ENCODE measurements around the gene C11orf58. TPM values are rescaled to one million over a fixed set of nuclear protein-coding genes. Genes with fewer than 3 reads are reported as not detected.

C11orf58 gene
- total RNA-seq, 1 donor from 2014 or later, result 154 TPM

DNA sequence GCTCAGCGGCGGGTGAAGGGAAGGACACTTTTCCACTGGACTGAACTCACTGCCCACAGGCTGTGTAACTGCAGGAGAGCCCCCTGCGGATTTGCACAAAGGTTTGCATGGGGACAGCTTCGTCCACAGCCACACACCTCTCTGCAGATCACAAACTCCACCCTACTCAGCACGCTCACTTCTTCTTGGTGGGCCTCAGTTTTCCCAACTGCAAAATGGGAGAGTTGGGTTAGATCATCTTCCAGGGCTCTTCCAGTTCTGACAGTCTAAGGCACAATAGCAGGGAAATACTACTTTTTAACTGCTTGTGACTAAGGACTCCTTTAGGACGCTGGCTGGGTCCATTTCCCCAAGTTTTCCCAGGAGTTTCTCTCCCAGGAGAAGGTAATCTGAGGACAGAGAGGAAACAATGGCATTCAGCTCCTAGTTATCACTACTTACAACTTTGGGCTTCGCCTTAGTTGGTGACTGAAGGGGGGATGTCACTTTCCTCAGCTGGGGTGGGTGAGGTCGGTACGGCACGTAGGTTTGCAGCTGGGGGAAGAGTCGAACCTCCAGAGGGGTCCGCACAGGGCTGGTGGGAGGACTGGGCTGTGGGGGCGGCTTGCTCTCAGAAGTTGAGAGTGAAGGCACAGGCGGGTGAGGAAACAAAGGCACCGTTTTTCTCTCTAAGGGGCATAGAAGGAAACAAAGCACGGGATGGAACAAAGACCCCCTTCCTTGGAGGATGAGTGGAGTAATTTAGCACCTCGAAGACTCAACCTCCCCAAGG, 55.8 kb downstream of the C11orf58 start:
- TF ChIP-seq, protein P1, sequence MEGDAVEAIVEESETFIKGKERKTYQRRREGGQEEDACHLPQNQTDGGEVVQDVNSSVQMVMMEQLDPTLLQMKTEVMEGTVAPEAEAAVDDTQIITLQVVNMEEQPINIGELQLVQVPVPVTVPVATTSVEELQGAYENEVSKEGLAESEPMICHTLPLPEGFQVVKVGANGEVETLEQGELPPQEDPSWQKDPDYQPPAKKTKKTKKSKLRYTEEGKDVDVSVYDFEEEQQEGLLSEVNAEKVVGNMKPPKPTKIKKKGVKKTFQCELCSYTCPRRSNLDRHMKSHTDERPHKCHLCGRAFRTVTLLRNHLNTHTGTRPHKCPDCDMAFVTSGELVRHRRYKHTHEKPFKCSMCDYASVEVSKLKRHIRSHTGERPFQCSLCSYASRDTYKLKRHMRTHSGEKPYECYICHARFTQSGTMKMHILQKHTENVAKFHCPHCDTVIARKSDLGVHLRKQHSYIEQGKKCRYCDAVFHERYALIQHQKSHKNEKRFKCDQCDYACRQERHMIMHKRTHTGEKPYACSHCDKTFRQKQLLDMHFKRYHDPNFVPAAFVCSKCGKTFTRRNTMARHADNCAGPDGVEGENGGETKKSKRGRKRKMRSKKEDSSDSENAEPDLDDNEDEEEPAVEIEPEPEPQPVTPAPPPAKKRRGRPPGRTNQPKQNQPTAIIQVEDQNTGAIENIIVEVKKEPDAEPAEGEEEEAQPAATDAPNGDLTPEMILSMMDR (IDR thresholded peaks at IDR 0.05; ENCODE audit: unreplicated experiment), result no peak
- Mint-ChIP-seq H3K27ac (no peak overlapping the region), H3K9me3 (no peaks in the 10 kb centered on the region)

DNA sequence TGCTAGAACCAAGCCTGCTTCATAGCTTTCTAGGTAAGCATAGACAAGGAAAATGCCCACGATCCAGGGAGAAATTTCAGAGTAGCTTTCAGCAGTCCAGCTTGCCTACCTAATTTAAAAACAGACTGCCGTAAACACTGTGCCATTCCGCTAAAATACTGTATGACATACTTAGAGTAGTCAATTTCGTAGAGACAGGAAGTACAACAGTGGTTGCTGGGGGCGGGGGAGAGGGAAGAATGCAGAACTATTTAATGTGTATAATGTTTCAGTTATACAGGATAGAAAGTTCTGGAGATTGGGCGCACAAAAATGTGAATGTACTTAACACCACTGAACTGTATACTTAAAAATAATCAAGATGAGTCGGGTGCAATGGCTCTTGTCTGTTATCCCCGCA, 56.7 kb downstream of the C11orf58 start:
- DNase-seq (ENCODE audit: low spot score in 2 of 2, unreplicated experiment in 2 of 2), result no peak
- peaks cover 7% of the 10 kb centered on the region for H3K36me3 Mint-ChIP-seq
- no peak overlapping the region for H3K4me3 Mint-ChIP-seq
- TF ChIP-seq, protein P1 (IDR thresholded peaks at IDR 0.05; ENCODE audit: unreplicated experiment), result no peak
- peaks cover 7% of the 10 kb centered on the region for H3K4me1 Mint-ChIP-seq
- no peaks in the 10 kb centered on the region for H3K9me3 Mint-ChIP-seq
- H3K27me3 Mint-ChIP-seq (ENCODE audit: low read depth), result no peaks in the 10 kb centered on the region
- no peak overlapping the region for H3K27ac Mint-ChIP-seq

More for the DNA sequence above, 55.8 kb downstream of the C11orf58 start:
- no peak overlapping the region for H3K4me3 Mint-ChIP-seq
- no peaks in the 10 kb centered on the region for H3K27me3 Mint-ChIP-seq (ENCODE audit: low read depth)
- H3K4me1 Mint-ChIP-seq, result peaks cover 7% of the 10 kb centered on the region
- DNase-seq (ENCODE audit: low spot score in 2 of 2, unreplicated experiment in 2 of 2), result no peak
- peaks cover 7% of the 10 kb centered on the region for H3K36me3 Mint-ChIP-seq

DNA sequence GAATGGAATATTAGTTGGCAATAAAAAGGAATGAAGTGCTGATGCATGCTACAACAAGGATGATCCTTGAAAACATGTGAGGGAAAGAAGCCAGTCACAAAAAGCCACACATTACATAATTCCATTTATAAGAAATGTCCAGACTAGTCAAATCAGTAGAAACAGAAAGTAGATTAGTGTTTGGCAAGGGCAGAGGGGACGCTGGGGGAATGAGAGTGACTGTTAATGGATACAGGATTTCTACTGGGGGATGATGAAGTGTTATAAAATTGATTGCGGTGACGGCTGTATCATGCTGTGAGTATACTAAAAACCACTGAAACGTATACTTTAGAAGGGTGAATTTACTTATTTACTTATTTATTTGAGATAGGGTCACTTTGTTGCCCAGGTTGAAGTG, 57.9 kb downstream of the C11orf58 start:
- Mint-ChIP-seq H3K27me3 (ENCODE audit: low read depth) (no peaks in the 10 kb centered on the region), H3K4me1 (peaks cover 7% of the 10 kb centered on the region), H3K9me3 (no peaks in the 10 kb centered on the region), H3K36me3 (peaks cover 7% of the 10 kb centered on the region), H3K27ac (no peak overlapping the region), H3K4me3 (no peak overlapping the region)
- no peak for DNase-seq (ENCODE audit: low spot score in 2 of 2, unreplicated experiment in 2 of 2)
- TF ChIP-seq, protein P1 (IDR thresholded peaks at IDR 0.05; ENCODE audit: unreplicated experiment), result no peak

DNA sequence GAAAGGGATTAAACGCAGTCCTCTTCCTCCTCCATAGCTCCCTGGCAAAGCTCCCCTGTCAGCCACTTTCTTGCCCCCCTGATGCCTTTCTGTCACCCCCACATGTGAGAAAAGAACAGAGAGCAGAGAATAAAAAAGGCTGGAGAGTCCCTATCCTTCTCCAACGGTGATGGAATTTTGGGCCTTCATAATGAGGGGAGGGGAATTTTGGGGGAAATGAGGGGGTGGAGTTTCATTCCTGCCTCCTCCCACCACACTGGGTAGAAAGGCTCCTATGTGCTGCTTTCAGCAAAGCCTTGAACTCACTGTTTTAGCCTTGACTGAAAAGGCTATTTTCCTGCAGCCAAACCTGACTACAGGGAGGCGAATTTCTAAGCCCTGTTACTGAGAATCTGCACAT, 59.3 kb downstream of the C11orf58 start:
- TF ChIP-seq, protein P1 (IDR thresholded peaks at IDR 0.05; ENCODE audit: unreplicated experiment), result no peak
- Mint-ChIP-seq H3K4me1 (no peaks in the 10 kb centered on the region), H3K27me3 (ENCODE audit: low read depth) (no peaks in the 10 kb centered on the region), H3K4me3 (no peak overlapping the region), H3K27ac (no peak overlapping the region), H3K9me3 (no peaks in the 10 kb centered on the region), H3K36me3 (peaks cover 7% of the 10 kb centered on the region)
- DNase-seq (ENCODE audit: low spot score in 2 of 2, unreplicated experiment in 2 of 2), result no peak

DNA sequence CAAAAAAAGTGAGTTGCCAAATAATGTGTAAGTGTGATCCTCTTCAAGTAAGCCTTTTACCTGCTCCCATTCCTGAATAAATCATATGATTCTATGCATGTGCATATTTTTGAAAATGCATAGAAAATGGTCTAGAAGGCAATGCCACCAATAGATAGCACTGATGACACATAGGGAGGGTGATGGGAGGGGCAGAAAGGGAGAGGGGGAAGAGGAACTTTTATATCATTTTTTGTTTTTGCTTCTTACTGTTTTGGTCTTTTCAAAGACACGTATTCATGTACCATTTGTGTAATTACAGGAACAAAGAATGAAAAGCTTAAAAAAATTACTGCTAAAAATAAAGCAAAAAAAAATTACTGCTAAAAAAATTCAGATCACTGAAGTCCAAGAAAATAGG, 60.8 kb downstream of the C11orf58 start:
- Mint-ChIP-seq H3K4me1 (no peaks in the 10 kb centered on the region), H3K4me3 (no peak overlapping the region), H3K27me3 (ENCODE audit: low read depth) (no peaks in the 10 kb centered on the region), H3K36me3 (peaks cover 4% of the 10 kb centered on the region), H3K27ac (no peak overlapping the region), H3K9me3 (no peaks in the 10 kb centered on the region)
- no peak for DNase-seq (ENCODE audit: low spot score in 2 of 2, unreplicated experiment in 2 of 2)
- TF ChIP-seq, protein P1 (IDR thresholded peaks at IDR 0.05; ENCODE audit: unreplicated experiment), result no peak

All from mesothelial cell of epicardium (in vitro differentiated cells).